ENCODE results near the gene NGB. TPM values are rescaled to one million over a fixed set of nuclear protein-coding genes. Genes with fewer than 3 reads are reported as not detected.

NGB gene
- total RNA-seq, 4 donors from 2014 or later: 2.7 to 4.6 (median 3.6) TPM

- Histone ChIP-seq H3K27me3 (no peaks in the 10 kb centered on the region), H3K27ac (replicated peaks in 1 of 4) (peak overlapping the region; percentile 8 to 62 (median 26)), H3K36me3 (peaks cover 7 to 47% (median 38%) of the 10 kb centered on the region in 4 donors), H3K9me3 (no peaks in the 10 kb centered on the region), H3K4me1 (peaks cover 3 to 31% (median 19%) of the 10 kb centered on the region in 4 donors), H3K4me3 (no peak overlapping the region)
- no peak for DNase-seq (ENCODE audit: extremely low spot score)
- WGBS: 31% methylated on average over 3 of the region's 3 CpGs
- TF ChIP-seq, protein P1, sequence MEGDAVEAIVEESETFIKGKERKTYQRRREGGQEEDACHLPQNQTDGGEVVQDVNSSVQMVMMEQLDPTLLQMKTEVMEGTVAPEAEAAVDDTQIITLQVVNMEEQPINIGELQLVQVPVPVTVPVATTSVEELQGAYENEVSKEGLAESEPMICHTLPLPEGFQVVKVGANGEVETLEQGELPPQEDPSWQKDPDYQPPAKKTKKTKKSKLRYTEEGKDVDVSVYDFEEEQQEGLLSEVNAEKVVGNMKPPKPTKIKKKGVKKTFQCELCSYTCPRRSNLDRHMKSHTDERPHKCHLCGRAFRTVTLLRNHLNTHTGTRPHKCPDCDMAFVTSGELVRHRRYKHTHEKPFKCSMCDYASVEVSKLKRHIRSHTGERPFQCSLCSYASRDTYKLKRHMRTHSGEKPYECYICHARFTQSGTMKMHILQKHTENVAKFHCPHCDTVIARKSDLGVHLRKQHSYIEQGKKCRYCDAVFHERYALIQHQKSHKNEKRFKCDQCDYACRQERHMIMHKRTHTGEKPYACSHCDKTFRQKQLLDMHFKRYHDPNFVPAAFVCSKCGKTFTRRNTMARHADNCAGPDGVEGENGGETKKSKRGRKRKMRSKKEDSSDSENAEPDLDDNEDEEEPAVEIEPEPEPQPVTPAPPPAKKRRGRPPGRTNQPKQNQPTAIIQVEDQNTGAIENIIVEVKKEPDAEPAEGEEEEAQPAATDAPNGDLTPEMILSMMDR (IDR thresholded peaks at IDR 0.05): no peak
- TF ChIP-seq EP300 (IDR thresholded peaks at IDR 0.05) (no peak), POLR2AphosphoS5 (IDR thresholded peaks at IDR 0.05) (no peak), POLR2A (IDR thresholded peaks at IDR 0.05; ENCODE audit: low read depth) (no peak)
- intact Hi-C loops (cut with DNase I): no loop called here
Measured at GRCh38 chr14:77306851-77307496, 36.0 kb upstream of the NGB start.

GRCh38 chr14:77306416-77306815 lies 35.4 kb upstream of the NGB start:
- intact Hi-C loops (cut with DNase I): no loop called here
- Histone ChIP-seq H3K4me3 (no peak overlapping the region), H3K27me3 (no peaks in the 10 kb centered on the region), H3K9me3 (no peaks in the 10 kb centered on the region), H3K36me3 (peaks cover 7 to 50% (median 39%) of the 10 kb centered on the region in 4 donors), H3K4me1 (peaks cover 3 to 32% (median 20%) of the 10 kb centered on the region in 4 donors), H3K27ac (replicated peaks in 1 of 4) (peak overlapping the region; percentile 12 to 62 (median 30))
- 52% methylated on average over 3 of the region's 3 CpGs for WGBS
- no peak for DNase-seq (ENCODE audit: extremely low spot score)
- TF ChIP-seq POLR2AphosphoS5 (IDR thresholded peaks at IDR 0.05) (no peak), EP300 (IDR thresholded peaks at IDR 0.05) (no peak), POLR2A (IDR thresholded peaks at IDR 0.05; ENCODE audit: low read depth) (no peak)
- TF ChIP-seq, protein P1 (IDR thresholded peaks at IDR 0.05): no peak

GRCh38 chr14:77305696-77306095 lies 34.7 kb upstream of the NGB start:
- H3K4me3 ChIP-seq: no peak overlapping the region
- peaks cover 7 to 48% (median 41%) of the 10 kb centered on the region in 4 donors for H3K36me3 ChIP-seq
- intact Hi-C loops (cut with DNase I): no loop called here
- H3K4me1 ChIP-seq: peaks cover 3 to 37% (median 22%) of the 10 kb centered on the region in 4 donors
- H3K9me3 ChIP-seq: no peaks in the 10 kb centered on the region
- 86% methylated on average over 4 of the region's 4 CpGs for WGBS
- no peaks in the 10 kb centered on the region for H3K27me3 ChIP-seq
- TF ChIP-seq, protein P1 (IDR thresholded peaks at IDR 0.05): no peak
- TF ChIP-seq POLR2AphosphoS5 (IDR thresholded peaks at IDR 0.05): no peak
- no peak for TF ChIP-seq EP300 (IDR thresholded peaks at IDR 0.05)
- no peak for TF ChIP-seq POLR2A (IDR thresholded peaks at IDR 0.05; ENCODE audit: low read depth)
- DNase-seq (ENCODE audit: extremely low spot score): no peak
- peak overlapping the region in 1 of 4 donors; percentile 26 for H3K27ac ChIP-seq (replicated peaks in 1 of 4)

DNA sequence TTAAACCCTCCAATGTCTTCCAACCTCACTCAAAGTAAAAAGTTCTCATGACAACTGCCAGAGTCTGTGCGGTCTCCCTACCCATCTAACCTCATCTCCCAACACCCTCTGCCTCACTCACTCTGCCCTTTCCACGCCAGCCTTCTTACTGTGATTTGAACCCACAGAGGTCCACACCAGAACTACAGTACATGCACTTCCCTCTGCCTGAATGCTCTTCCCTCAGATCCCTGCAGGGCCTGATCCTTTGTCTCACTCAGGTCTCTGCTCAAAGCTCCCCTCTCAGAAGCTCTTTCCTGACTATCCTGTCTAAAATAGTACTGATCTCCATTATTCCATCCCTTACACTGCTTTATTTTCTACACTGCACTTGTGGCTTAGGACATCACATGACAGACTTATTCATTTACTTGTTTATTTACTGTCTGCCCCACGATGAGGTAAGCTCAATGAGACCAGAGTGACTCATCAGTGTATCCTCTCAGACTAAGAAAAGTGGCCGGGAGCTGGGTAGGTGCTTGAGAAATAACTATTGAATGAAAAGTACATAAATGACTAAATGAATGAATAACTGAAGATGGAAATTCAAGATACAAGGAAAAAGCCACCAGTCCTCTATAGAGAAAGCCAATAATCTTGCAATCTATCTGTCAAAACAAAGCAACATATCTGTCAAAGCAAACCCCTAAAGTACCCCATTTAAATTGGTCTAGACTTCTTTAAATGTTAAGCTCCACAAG lies 32.6 kb upstream of the NGB start:
- H3K4me3 ChIP-seq: no peak overlapping the region
- peaks cover 9 to 66% (median 53%) of the 10 kb centered on the region in 4 donors for H3K36me3 ChIP-seq
- intact Hi-C loops (cut with DNase I): no loop called here
- H3K27me3 ChIP-seq: no peaks in the 10 kb centered on the region
- WGBS: 56% methylated on average over 4 of the region's 4 CpGs
- no peak for DNase-seq (ENCODE audit: extremely low spot score)
- no peak overlapping the region for H3K27ac ChIP-seq (replicated peaks in 1 of 4)
- H3K4me1 ChIP-seq: peaks cover 3 to 37% (median 22%) of the 10 kb centered on the region in 4 donors
- TF ChIP-seq POLR2AphosphoS5 (IDR thresholded peaks at IDR 0.05): no peak
- TF ChIP-seq, protein P1 (IDR thresholded peaks at IDR 0.05): no peak
- no peak for TF ChIP-seq EP300 (IDR thresholded peaks at IDR 0.05)
- no peak for TF ChIP-seq POLR2A (IDR thresholded peaks at IDR 0.05; ENCODE audit: low read depth)
- H3K9me3 ChIP-seq: no peaks in the 10 kb centered on the region

Data from esophagus muscularis mucosa (tissue), 4 donors.